ENCODE data around the gene SSB.

SSB gene

DNA sequence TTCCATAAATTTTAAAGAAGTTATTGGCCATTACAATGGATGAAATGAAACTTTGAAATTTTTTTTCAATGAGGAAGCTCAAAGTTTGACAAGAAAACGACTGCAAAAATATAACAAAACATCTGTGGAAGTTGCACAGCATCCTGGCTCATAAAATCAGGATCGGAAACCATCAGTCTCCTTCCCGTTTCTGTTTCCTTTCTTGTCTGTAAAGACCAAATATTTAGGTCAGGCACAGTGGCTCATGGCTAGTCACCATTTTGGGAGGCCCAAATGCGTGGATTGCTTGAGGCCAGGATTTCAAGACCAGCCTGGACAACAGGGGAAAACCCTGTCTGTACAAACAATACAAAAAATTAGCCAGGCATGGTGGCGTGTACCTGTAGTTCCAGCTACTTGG, 27.6 kb upstream of the SSB start:
- no peak overlapping the region for H3K9ac ChIP-seq (ENCODE audit: low read depth, low read length)
- no peaks in the 10 kb centered on the region for H3K36me3 ChIP-seq (ENCODE audit: insufficient read depth, low read length)
- no peaks in the 10 kb centered on the region for H3K9me3 ChIP-seq (ENCODE audit: control insufficient read depth, insufficient read depth, low read length)
- H3K4me1 ChIP-seq (ENCODE audit: insufficient read depth, low read length), result no peaks in the 10 kb centered on the region

DNA sequence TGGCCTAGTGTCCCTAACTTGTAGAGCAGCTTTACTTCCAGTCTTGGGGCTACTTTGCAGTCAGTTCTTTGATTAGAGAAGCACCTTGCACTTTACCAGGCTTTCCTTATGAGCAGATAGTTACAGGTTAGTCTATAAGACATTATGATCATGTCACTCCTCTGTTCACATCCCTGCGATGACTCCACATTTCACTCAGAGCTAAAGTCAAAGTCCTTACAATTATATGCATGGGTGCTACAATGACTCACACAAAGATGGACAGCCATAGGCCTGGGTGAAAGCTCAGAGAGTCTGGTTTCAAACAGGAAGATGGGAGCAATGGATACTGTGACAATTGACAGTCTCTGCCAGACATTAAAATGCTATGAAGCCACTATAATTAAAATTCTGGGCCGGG, 27.1 kb upstream of the SSB start:
- no peaks in the 10 kb centered on the region for H3K36me3 ChIP-seq (ENCODE audit: insufficient read depth, low read length)
- no peaks in the 10 kb centered on the region for H3K9me3 ChIP-seq (ENCODE audit: control insufficient read depth, insufficient read depth, low read length)
- H3K9ac ChIP-seq (ENCODE audit: low read depth, low read length), result no peak overlapping the region
- no peaks in the 10 kb centered on the region for H3K4me1 ChIP-seq (ENCODE audit: insufficient read depth, low read length)

DNA sequence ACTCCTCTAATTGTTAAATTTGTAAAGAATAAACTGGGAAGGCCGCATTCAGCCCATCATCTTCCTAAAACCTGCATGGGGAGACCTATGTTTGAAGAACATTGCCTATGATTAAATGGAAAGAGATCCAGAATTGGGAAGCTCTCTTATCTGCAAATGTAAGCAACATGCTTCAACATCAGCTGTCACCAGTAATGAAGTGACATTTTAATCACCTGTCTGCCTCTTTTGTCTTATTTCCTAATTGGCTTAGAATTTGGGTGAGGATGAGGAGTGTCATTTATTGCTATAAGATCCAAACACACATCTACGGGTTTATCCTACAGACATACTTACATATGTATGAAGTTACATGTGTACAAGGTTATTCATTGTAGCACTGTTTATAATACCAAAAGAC, 26.0 kb upstream of the SSB start:
- H3K9me3 ChIP-seq (ENCODE audit: control insufficient read depth, insufficient read depth, low read length), result no peaks in the 10 kb centered on the region
- no peaks in the 10 kb centered on the region for H3K36me3 ChIP-seq (ENCODE audit: insufficient read depth, low read length)
- H3K9ac ChIP-seq (ENCODE audit: low read depth, low read length), result no peak overlapping the region
- no peaks in the 10 kb centered on the region for H3K4me1 ChIP-seq (ENCODE audit: insufficient read depth, low read length)

DNA sequence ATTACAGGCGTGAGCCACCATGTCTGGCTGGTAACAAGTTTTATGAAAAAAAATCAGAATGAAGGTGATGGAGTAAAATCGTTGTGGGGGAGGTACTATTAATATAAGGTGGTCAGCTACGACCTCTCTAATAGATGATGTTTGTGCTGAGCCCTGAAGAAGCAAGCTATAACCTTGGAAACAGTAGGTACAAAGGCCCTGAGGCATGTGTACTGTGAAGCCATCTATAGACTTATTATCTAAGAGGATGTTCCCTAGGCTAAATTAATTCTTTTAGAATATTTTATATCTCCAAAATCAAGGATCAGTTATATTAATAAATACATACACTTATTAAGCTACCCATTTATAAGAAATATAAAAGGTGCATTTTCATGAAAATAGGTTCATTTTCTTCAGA, 23.3 kb upstream of the SSB start:
- no peak overlapping the region for H3K9ac ChIP-seq (ENCODE audit: low read depth, low read length)
- no peaks in the 10 kb centered on the region for H3K9me3 ChIP-seq (ENCODE audit: control insufficient read depth, insufficient read depth, low read length)
- H3K36me3 ChIP-seq (ENCODE audit: insufficient read depth, low read length), result no peaks in the 10 kb centered on the region
- H3K4me1 ChIP-seq (ENCODE audit: insufficient read depth, low read length), result no peaks in the 10 kb centered on the region

DNA sequence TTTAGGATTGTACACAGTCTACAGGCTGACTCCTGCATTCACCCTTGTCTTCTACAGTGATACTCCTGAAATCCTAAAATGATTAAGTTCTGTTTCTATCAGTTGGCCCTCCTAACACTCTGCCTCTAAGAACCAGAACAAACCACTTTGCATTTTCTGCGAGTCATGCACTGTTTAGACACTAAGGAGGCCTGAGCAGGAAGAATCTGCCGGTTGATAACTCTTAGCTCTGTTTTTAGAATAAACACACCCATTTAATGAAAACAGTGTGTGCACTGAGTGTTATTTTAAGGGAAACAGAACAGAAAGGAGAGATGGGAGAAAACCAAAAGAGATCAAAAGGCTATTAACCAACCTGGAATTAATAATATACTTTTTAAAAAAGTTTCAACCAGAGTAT, 22.9 kb upstream of the SSB start:
- H3K9ac ChIP-seq (ENCODE audit: low read depth, low read length), result no peak overlapping the region
- H3K4me1 ChIP-seq (ENCODE audit: insufficient read depth, low read length), result no peaks in the 10 kb centered on the region
- no peaks in the 10 kb centered on the region for H3K9me3 ChIP-seq (ENCODE audit: control insufficient read depth, insufficient read depth, low read length)
- no peaks in the 10 kb centered on the region for H3K36me3 ChIP-seq (ENCODE audit: insufficient read depth, low read length)

DNA sequence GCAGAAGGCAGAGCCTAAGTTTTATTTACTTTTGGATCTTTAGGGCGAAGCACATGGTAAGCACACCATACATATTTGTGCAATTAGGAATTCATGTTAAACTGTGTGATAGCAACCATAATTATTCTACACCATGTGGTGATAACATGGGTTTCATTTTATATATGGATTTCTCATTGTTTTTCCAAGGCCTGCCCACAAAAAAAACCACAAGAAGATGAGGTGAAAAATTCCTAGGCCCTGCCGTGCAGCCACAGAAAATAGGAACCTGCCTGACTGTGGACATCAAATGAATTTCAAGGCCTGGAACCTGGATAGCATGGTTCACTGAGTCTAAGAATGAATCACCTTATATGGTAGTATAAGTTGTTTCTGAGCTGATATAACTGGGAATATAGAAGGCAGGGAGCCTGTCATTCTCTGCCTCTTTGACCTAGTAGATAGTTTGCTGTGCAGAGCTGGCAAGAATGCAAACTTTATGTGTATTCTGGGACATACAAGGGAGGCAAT, 22.4 kb upstream of the SSB start:
- Histone ChIP-seq H3K9ac (ENCODE audit: low read depth, low read length) (no peak overlapping the region), H3K4me1 (ENCODE audit: insufficient read depth, low read length) (no peaks in the 10 kb centered on the region), H3K9me3 (ENCODE audit: control insufficient read depth, insufficient read depth, low read length) (no peaks in the 10 kb centered on the region), H3K36me3 (ENCODE audit: insufficient read depth, low read length) (no peaks in the 10 kb centered on the region)

DNA sequence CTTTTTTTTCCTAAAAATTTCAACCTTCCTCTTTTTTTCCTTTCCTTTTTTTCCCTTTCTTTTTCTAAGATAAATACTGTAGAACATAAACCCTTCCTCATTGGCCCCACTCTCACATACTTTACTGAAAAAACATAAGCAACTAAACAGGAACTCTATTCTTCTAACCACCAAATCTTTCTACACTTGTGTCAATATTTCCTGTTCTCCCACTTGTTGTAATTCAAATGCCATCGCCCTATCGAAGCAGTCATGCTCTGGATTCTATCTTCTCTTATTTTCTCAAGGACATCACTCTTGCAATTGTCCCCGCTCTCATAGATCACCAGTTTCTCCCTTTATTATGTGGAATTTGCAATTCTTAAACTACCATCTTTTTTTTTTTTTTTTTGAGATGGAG, 20.2 kb upstream of the SSB start:
- Histone ChIP-seq H3K9me3 (ENCODE audit: control insufficient read depth, insufficient read depth, low read length) (no peaks in the 10 kb centered on the region), H3K9ac (ENCODE audit: low read depth, low read length) (no peak overlapping the region), H3K36me3 (ENCODE audit: insufficient read depth, low read length) (no peaks in the 10 kb centered on the region), H3K4me1 (ENCODE audit: insufficient read depth, low read length) (no peaks in the 10 kb centered on the region)

DNA sequence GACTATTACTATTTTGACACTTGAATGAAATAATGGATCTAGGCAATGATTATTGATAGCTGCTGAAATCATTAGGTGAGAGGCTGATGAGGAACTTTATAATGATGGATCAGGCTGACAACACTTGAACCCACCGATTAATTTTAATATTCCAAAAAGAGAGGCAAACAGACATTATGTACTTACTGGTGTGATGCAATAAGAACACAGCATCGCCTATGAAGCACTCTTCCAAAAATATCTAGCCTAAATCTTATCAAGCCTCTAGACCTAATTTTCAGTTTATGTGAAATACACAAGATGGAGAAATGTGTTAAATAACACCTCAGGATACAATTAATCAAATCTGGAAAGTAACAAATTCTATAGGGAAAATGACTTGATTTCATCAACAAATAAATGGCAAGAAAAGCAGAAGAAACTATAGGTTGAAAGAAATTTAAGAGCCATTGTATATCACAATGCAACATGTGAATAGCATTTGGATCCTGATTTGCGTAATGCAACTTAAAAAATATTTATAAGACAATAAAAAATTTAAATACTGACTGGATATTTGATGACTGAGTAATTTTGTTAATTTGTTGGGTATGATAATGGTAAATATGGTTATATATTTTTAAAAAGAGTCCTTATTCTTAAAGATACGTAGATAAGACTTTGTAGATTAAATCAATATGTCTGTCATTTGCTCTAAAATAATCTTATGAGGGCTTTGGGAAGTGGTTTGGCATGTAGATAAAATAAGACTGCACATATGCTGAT, 17.2 kb upstream of the SSB start:
- no peaks in the 10 kb centered on the region for H3K4me1 ChIP-seq (ENCODE audit: insufficient read depth, low read length)
- no peak overlapping the region for H3K9ac ChIP-seq (ENCODE audit: low read depth, low read length)
- H3K9me3 ChIP-seq (ENCODE audit: control insufficient read depth, insufficient read depth, low read length), result no peaks in the 10 kb centered on the region
- H3K36me3 ChIP-seq (ENCODE audit: insufficient read depth, low read length), result no peaks in the 10 kb centered on the region

DNA sequence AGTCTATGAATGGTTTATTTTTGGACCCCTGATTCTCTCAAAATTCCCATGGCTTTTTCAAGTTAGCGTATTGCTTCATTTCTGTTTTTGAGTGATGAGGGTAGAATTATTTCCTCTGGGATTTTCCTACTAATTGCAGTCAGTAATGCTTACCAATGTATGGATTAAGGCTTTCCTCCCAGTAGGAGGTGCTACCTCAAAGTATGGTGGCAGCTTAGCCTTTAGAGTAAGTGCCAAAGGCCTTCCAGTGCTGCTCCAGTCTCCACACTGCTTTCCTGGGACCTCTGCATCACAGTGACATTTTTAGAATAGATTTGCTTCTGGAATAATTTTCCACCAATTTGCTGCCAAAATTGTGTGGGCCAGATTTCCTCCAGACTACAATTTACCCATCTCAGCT, 16.2 kb upstream of the SSB start:
- Histone ChIP-seq H3K4me1 (ENCODE audit: insufficient read depth, low read length) (no peaks in the 10 kb centered on the region), H3K9me3 (ENCODE audit: control insufficient read depth, insufficient read depth, low read length) (no peaks in the 10 kb centered on the region), H3K9ac (ENCODE audit: low read depth, low read length) (no peak overlapping the region), H3K36me3 (ENCODE audit: insufficient read depth, low read length) (no peaks in the 10 kb centered on the region)

DNA sequence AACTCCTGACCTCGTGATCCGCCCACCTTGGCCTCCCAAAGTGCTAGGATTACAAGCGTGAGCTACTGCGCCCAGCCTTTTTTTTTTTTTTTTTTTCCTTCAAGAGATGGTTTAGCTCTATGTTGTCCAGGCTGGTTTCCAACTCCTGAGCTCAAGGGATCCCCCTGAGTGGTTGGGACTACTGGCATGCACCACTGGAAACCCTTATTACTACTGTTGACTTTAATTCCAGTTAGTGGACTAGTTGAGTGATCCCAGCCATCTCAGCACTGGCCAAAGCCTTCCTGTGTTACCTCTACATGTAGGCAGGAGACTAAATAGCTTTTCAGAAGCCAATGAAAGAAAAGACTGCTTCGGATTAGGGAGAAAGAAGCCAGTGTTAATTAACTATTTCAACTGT, 8.1 kb upstream of the SSB start:
- H3K9ac ChIP-seq (ENCODE audit: low read depth, low read length), result no peak overlapping the region
- H3K36me3 ChIP-seq (ENCODE audit: insufficient read depth, low read length), result no peaks in the 10 kb centered on the region
- peaks cover 6% of the 10 kb centered on the region; the same call in 1 of the 2 replicates for H3K4me1 ChIP-seq (ENCODE audit: insufficient read depth, low read length)
- H3K9me3 ChIP-seq (ENCODE audit: control insufficient read depth, insufficient read depth, low read length), result no peaks in the 10 kb centered on the region

DNA sequence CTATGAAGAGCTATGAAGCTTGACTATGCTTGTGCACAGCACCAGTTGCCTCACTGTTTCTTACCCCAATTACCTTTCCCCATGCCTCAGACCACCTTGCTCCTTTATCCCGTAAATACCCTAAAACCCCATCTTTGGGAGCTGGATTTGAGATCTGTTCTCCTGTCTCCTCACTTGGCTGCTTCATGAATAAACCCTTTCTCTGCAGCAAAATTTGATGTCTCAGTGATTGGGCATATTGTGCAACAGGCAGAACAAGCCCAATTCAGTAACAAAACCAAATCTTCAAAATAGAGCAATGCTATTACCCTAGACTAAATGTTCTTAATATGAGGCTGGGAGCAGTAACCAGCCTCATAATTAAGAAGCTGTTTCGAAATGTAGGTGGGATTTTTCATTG, 3.5 kb upstream of the SSB start:
- Histone ChIP-seq H3K9ac (ENCODE audit: low read depth, low read length) (no peak overlapping the region), H3K36me3 (ENCODE audit: insufficient read depth, low read length) (no peaks in the 10 kb centered on the region), H3K9me3 (ENCODE audit: control insufficient read depth, insufficient read depth, low read length) (no peaks in the 10 kb centered on the region), H3K4me1 (ENCODE audit: insufficient read depth, low read length) (no peaks in the 10 kb centered on the region)

DNA sequence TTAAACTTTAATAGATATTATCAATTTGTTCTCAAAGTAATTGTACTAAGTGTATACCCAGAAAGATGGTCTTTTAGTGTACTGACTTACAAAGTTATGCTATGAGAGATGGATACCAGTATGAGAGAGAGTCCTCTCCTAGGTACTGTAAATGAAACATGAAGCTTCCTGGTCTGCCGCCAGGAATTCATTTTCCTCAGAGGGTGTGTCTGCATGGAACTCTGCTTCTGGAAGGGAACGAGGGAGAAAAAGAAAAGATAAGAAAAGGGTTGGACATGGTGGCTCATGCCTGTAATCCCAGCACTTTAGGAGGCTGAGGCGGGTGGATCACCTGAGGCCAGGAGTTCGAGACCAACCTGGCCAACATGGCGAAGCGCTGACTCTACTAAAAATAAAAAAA, 2.2 kb upstream of the SSB start:
- Histone ChIP-seq H3K4me1 (ENCODE audit: insufficient read depth, low read length) (no peaks in the 10 kb centered on the region), H3K9me3 (ENCODE audit: control insufficient read depth, insufficient read depth, low read length) (no peaks in the 10 kb centered on the region), H3K36me3 (ENCODE audit: insufficient read depth, low read length) (no peaks in the 10 kb centered on the region), H3K9ac (ENCODE audit: low read depth, low read length) (no peak overlapping the region)

DNA sequence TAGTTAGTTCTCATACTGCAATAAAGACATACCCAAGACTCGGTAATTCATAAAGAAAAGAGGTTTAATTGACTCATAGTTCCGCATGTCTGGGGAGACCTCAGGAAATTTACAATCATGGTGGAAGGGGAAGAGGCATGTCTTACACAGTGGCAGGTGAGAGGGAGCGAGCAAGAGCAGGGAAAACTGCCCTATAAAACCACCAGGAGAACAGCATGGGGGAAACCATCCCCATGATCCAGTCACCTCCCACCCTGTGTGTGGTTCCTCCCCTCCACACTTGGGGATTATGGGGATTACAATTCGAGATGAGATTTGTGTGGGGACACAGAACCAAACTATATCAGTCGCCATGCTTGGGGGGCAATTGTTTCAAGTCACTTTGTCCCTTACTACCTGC, 1.1 kb upstream of the SSB start:
- H3K36me3 ChIP-seq (ENCODE audit: insufficient read depth, low read length), result 0 out of 2 replicates have a peak, but pooled peaks cover 4% of the 10 kb centered on the region
- H3K4me1 ChIP-seq (ENCODE audit: insufficient read depth, low read length), result no peaks in the 10 kb centered on the region
- H3K9me3 ChIP-seq (ENCODE audit: control insufficient read depth, insufficient read depth, low read length), result no peaks in the 10 kb centered on the region
- H3K9ac ChIP-seq (ENCODE audit: low read depth, low read length), result no peak overlapping the region

DNA sequence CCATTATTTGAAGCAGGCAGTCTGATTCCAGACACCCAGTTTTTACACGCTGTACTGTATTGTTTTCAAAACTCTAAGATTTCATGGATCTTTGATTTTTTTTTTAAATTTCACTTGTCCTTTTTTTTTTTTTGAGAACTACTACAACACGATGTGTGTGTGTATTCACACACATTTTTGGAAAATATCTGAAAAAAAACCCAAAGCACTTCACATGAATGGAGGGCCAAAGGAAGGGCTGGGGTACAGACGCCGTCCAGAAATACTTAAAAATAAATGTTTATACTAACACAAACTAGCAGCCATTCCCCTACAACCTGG, 314 bp upstream of the SSB start:
- 0 out of 2 replicates have a peak, but pooled peaks cover 4% of the 10 kb centered on the region for H3K36me3 ChIP-seq (ENCODE audit: insufficient read depth, low read length)
- no peaks in the 10 kb centered on the region for H3K9me3 ChIP-seq (ENCODE audit: control insufficient read depth, insufficient read depth, low read length)
- peak overlapping the region; percentile 98; the same call in 1 of the 2 replicates for H3K9ac ChIP-seq (ENCODE audit: low read depth, low read length)

DNA sequence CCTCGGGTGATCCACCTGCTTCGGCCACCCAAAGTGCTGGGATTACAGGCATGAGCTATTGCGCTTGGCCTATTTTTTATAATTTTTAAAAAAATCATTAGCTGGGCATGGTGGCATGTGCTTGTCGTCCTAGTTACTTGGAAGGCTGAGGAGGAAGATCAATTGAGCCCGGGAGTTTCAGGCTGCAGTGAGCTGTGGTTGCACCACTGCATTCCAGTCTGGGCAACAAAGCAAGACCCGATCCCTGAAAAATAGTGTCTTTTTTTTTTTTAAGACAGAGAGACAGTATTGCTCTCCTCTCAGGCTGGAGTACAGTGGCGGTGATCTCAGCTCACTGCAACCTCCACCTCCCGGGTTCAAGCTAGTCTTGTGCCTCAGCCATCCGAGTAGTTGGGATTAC, 4.8 kb downstream of the SSB start:
- Histone ChIP-seq H3K4me1 (ENCODE audit: insufficient read depth, low read length) (no peaks in the 10 kb centered on the region), H3K9ac (ENCODE audit: low read depth, low read length) (no peak overlapping the region), H3K36me3 (ENCODE audit: insufficient read depth, low read length) (peaks cover 10% of the 10 kb centered on the region; the same call in 1 of the 2 replicates), H3K9me3 (ENCODE audit: control insufficient read depth, insufficient read depth, low read length) (no peaks in the 10 kb centered on the region)

More for the DNA sequence above, 314 bp upstream of the SSB start:
- H3K4me1 ChIP-seq (ENCODE audit: insufficient read depth, low read length), result no peaks in the 10 kb centered on the region
